Activated naive CD8-positive, alpha-beta T cell treated with anti-CD3 and anti-CD28 coated beads for 36 hours (primary cell): ENCODE measurements around the gene HOXD1. TPM values are rescaled to one million over a fixed set of nuclear protein-coding genes. Genes with fewer than 3 reads are reported as not detected.

Source experiments
- DNase-seq: peaks from one replicate; pipeline ENCODE4 v3.0.0; 2021
- H3K27ac Mint-ChIP-seq: one replicate; pipeline ENCODE4 v1.8.0; 2022; ENCODE audit warnings: mild to moderate bottlenecking, moderate library complexity, mixed read lengths
- H3K27me3 Mint-ChIP-seq: one replicate; pipeline ENCODE4 v1.8.0; 2022; ENCODE audit warnings: mild to moderate bottlenecking, mixed read lengths
- H3K36me3 Mint-ChIP-seq: one replicate; pipeline ENCODE4 v1.8.0; 2021; ENCODE audit warnings: mild to moderate bottlenecking, mixed read lengths
- H3K4me1 Mint-ChIP-seq: one replicate; pipeline ENCODE4 v1.8.0; 2021; ENCODE audit warnings: mixed read lengths
- H3K4me3 Mint-ChIP-seq: one replicate; pipeline ENCODE4 v1.8.0; 2022; ENCODE audit warnings: mild to moderate bottlenecking, moderate library complexity, mixed read lengths
- H3K9me3 Mint-ChIP-seq: one replicate; pipeline ENCODE4 v1.8.0; 2022; ENCODE audit warnings: mixed read lengths
- total RNA-seq, 2 experiments: library from RNA; stranded (reverse); gene quantifications; one replicate each; pipeline ENCODE4 v1.2.3, GENCODE V29; 2021

The HOXD1 gene
- total RNA-seq, 2 experiments from 2014 or later: not detected

- Mint-ChIP-seq H3K4me1 (no peaks in the 10 kb centered on the region), H3K4me3 (no peak overlapping the region), H3K9me3 (no peaks in the 10 kb centered on the region), H3K27ac (no peak overlapping the region), H3K36me3 (no peaks in the 10 kb centered on the region), H3K27me3 (peaks cover 22% of the 10 kb centered on the region)
- no peak for DNase-seq
These were observed 23.8 kb downstream of the HOXD1 start for GRCh38 chr2:176212276-176212675.

DNA sequence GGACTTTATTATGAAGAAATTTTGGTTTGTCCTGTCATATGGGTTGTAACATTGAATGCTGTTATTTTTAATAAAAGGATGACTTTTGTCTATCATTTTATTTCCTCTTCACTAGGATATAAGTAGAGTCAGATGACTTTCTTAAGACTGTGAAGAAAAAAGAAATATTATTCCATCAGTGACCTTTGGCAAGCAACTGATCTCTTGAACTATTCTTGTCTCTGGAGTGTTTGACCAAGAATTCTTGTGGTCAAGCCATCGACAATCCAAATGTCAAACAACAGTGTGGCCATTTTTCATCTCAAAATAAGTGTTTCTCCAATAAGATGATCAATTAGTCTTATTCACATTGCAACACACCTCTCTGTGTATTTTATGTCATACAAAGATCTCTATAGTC lies 24.9 kb downstream of the HOXD1 start:
- Mint-ChIP-seq H3K4me1 (no peaks in the 10 kb centered on the region), H3K27me3 (peaks cover 22% of the 10 kb centered on the region), H3K36me3 (no peaks in the 10 kb centered on the region), H3K9me3 (no peaks in the 10 kb centered on the region), H3K27ac (no peak overlapping the region), H3K4me3 (no peak overlapping the region)
- DNase-seq: no peak

- Mint-ChIP-seq H3K36me3 (no peaks in the 10 kb centered on the region), H3K9me3 (no peaks in the 10 kb centered on the region), H3K4me3 (no peak overlapping the region), H3K27me3 (peaks cover 56% of the 10 kb centered on the region), H3K4me1 (no peaks in the 10 kb centered on the region), H3K27ac (no peak overlapping the region)
- DNase-seq: no peak
These were observed 39.4 kb downstream of the HOXD1 start for GRCh38 chr2:176227874-176228273.

DNA sequence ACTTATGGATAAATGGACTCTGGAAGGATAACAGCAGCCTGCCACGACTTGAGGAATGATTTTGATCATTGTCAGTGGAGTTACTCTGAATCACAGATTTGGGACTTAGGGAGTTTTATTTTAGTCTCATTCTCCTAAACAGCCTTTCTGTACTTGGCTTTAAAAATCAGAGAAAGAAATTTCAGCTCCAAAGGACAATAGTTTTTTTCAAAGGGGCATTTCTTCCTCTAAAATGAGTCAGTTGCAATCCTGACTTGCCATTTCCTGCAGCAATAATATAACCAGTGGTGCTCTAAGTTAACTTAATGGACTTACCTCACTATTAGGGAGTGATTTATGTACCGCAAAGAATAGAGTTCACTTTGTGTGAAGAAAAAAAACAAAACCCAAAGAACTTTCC lies 45.7 kb downstream of the HOXD1 start:
- peaks cover 52% of the 10 kb centered on the region for H3K27me3 Mint-ChIP-seq
- H3K4me3 Mint-ChIP-seq: no peak overlapping the region
- no peaks in the 10 kb centered on the region for H3K4me1 Mint-ChIP-seq
- no peak for DNase-seq
- H3K9me3 Mint-ChIP-seq: no peaks in the 10 kb centered on the region
- H3K36me3 Mint-ChIP-seq: no peaks in the 10 kb centered on the region
- H3K27ac Mint-ChIP-seq: no peak overlapping the region

- no peaks in the 10 kb centered on the region for H3K36me3 Mint-ChIP-seq
- DNase-seq: no peak
- no peaks in the 10 kb centered on the region for H3K4me1 Mint-ChIP-seq
- no peak overlapping the region for H3K4me3 Mint-ChIP-seq
- no peak overlapping the region for H3K27ac Mint-ChIP-seq
- H3K9me3 Mint-ChIP-seq: no peaks in the 10 kb centered on the region
- peaks cover 51% of the 10 kb centered on the region for H3K27me3 Mint-ChIP-seq
These were observed 46.5 kb downstream of the HOXD1 start for GRCh38 chr2:176234940-176235339.

DNA sequence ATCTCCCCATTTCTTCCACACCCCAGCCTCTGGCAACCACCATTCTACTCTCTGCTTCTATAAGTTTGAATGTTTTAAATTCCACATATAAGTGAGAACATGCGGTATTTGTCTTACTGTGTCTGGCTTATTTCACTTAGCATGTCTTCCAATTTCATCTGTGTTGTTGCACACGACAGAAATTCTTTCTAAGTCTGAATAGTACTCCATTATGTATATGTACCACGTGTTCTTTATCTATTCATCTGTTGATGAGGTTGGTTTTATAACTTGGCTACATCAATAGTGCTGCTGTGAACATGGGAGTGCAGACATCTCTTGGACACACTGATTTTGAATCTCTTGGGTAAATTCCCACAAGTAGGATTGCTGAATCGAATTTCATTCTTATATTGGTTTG lies 49.0 kb downstream of the HOXD1 start:
- Mint-ChIP-seq H3K4me1 (no peaks in the 10 kb centered on the region), H3K4me3 (no peak overlapping the region), H3K36me3 (no peaks in the 10 kb centered on the region), H3K9me3 (no peaks in the 10 kb centered on the region), H3K27me3 (peaks cover 46% of the 10 kb centered on the region), H3K27ac (no peak overlapping the region)
- DNase-seq: no peak

DNA sequence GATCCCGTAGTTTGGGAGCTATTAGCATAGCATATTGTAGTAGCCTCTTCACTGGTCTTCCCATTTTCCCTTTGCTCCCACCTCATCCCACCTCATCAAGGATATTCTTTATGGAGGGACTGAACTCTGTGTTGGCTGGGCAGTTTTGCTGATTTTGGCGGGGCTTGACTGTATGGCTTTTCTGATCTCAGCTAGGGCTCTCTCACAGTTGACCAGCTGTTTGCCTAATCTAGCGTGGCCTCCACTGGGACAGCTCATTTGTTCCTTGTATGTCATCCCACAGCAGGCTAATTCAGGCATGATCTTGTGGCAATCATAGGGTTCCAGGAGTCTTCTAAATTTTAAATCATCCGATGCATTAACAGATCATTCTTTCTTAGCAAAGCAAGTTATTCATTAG lies 50.6 kb downstream of the HOXD1 start:
- Mint-ChIP-seq H3K9me3 (no peaks in the 10 kb centered on the region), H3K4me1 (no peaks in the 10 kb centered on the region), H3K27ac (no peak overlapping the region), H3K4me3 (no peak overlapping the region), H3K27me3 (peaks cover 51% of the 10 kb centered on the region), H3K36me3 (no peaks in the 10 kb centered on the region)
- no peak for DNase-seq

DNA sequence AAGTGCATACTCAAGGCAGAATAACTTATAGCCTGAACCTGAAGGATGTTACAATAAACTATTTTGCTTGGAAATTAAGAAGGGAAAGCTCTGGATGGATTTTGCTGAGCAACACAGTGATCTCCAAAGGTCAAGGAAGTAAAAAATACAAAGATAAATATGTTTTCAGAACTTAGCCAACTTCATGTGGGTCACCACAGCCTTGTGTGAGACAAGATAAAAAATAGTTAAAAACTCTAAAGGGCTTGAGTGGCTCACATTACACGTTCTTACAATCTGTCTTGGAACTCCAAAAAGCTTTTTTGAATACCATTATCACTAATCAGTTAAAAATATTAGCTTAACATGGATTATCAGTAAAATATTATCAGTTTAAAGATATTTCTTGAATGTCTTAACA lies 51.8 kb downstream of the HOXD1 start:
- Mint-ChIP-seq H3K4me1 (no peaks in the 10 kb centered on the region), H3K27ac (no peak overlapping the region), H3K36me3 (no peaks in the 10 kb centered on the region)

More for the DNA sequence above, 51.8 kb downstream of the HOXD1 start:
- Mint-ChIP-seq H3K4me3 (no peak overlapping the region), H3K27me3 (peaks cover 47% of the 10 kb centered on the region), H3K9me3 (no peaks in the 10 kb centered on the region)
- no peak for DNase-seq

Other genes starting within 250 kb of the HOXD1 start
- 10 to 100 TPM; 35.7 to 42.1 TPM for gene LNPK, start 186.4 kb upstream of the HOXD1 start, total RNA-seq
- gene EVX2, start 104.7 kb upstream of the HOXD1 start, total RNA-seq: not detected
- not detected for gene HOXD13, start 95.9 kb upstream of the HOXD1 start, total RNA-seq
- gene HOXD12, start 88.9 kb upstream of the HOXD1 start, total RNA-seq: not detected
- gene HOXD11, start 81.4 kb upstream of the HOXD1 start, total RNA-seq: not detected
- not detected for gene HOXD10, start 71.9 kb upstream of the HOXD1 start, total RNA-seq
- gene HOXD9, start 65.9 kb upstream of the HOXD1 start, total RNA-seq: not detected
- not detected for gene HOXD8, start 59.0 kb upstream of the HOXD1 start, total RNA-seq
- gene HOXD4, start 37.1 kb upstream of the HOXD1 start, total RNA-seq: not detected
- not detected for gene HOXD3, start 31.4 kb upstream of the HOXD1 start, total RNA-seq
- 10 to 100 TPM; 28.8 to 30.0 TPM for gene MTX2, start 80.8 kb downstream of the HOXD1 start, total RNA-seq